Esophagus squamous epithelium (tissue), 4 donors: ENCODE results near the gene PPIL4.

Experiments
- CTCF ChIP-seq, 6 experiments: fragments of 450-650 bp in 4 of 6; fragments of 200-600 bp in 2 of 6; sonication (generic) in 2 of 6; IDR thresholded peaks; one replicate each; pipeline ENCODE4 v1.5.1; 2016 to 2019; ENCODE audit warnings: antibody characterized with exemption in 6 of 6, mild to moderate bottlenecking in 4 of 6, moderate library complexity in 4 of 6
- POLR2A ChIP-seq, 4 donors: fragments of 450-650 bp; IDR thresholded peaks; one replicate each; pipeline ENCODE4 v1.6.1; 2017; ENCODE audit warnings: antibody characterized with exemption in 4 of 4, mild to moderate bottlenecking in 4 of 4, moderate library complexity in 3 of 4

GRCh38 chr6:149468179-149468578 is 77.7 kb downstream of the PPIL4 start:
- TF ChIP-seq CTCF (IDR thresholded peaks at IDR 0.05) (no peak), POLR2A (IDR thresholded peaks at IDR 0.05) (no peak)
